GM18870 (cell line): ENCODE measurements around the gene CERS6.
"Not testable (repeated sequence)": the region's sequence is repeated elsewhere in the genome, so short reads cannot be mapped to it uniquely, and the experiment has no call there.

Experiments used
- ATAC-seq: cut with Tn5 transposase; IDR thresholded peaks from one replicate; pipeline ENCODE4 v1.9.1; 2021; ENCODE audit warnings: moderate library complexity; ENCODE audit not compliant: unreplicated experiment

Gene CERS6

DNA sequence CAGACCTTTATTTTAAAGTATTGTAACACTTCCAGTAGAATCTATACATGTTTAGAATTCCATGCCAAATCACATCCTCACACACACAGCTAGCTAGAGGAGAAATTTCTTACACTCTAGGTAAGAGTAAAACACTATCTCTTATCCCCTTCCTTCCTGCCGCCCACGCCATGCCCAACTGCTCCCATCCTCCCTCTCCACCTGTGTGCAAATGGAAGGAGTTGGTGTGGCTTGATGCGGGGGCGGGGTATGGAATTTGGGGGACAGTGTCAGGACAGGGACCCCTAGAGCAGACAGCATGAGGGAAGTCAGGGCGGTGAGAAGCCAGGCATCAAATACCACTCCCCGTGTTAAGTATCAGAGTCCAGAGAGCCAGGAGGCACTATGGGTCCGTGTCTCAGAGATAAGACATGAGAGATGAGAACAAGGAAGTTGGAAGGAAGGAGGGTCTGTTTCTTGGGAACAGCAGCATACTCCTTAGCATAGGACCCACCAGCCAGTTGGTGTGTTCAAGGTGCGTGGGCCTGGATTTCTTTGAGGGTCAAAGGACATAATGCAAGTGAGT, 297.8 kb downstream of the CERS6 start:
- ATAC-seq, result no peak

DNA sequence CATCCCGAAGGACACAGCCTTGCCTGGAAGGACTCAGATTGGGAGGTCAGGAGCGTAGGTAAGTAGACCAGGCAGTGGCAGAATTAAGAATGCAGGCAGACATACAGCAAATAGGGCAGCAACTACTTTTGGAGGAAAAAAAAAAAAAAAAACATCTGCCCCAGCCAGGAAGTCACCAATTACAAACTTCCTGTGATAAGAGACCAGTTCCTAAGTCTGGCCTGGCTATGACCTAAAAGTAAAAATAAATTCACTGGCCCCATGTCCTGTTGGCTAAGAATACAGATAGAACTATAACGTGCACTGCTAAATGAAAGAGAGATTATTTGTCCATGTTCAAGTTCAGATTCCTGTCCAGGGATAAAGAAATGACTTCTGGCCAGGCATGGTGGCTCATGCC, 301.2 kb downstream of the CERS6 start:
- no peak for ATAC-seq

DNA sequence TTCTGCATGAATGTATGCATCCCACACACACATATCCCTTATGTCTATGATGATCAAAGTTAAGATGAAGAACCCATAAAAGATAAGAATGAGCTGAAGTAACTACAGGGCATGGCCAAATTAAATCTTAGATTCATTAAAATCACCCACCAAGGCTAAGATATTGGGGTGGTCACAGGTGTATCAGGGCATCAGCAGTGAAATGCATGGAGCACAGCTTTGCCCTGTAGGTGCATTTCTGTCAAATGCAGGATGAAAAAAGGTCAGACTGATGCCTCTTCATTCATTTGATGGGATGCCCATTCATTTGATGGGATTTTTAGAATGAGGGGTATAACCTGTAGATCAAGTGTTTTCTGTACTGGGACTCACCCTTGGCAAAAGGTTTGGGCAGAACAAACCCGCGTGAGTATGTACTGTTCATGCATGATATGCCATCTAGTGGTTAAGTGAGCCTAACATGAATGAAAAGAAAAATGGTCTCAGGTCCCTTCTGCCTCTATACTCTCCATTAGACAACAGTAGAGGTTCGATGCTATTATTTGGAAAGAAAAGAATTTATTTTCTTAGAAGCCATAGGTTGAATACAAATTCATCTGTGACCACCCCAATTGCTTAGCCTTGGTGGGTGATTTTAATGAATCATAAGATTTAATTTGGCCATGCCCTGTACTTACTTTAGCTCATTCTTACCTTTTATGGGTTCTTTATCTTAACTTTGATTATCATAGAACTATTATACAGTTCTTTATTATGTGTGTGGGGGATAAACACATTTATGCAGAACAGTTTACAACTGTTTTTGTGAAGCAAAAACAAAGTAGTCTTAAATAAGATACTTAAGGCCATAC, 303.1 kb downstream of the CERS6 start:
- ATAC-seq, result no peak

DNA sequence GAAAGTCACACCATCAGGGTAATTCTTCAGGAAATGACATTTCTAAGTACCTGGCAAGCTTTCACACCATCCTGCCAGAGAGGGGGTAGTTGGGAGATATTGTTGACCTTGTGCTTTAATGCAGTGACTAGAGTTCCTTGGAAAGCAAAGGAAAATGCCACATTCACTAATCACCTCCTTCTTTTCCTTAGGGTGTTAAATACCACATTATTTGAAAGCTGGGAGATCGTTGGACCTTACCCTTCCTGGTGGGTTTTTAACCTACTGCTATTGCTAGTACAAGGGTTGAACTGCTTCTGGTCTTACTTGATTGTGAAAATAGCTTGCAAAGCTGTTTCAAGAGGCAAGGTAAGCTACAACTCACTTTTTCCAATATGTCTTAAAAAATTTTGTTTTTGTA, 309.3 kb downstream of the CERS6 start:
- no peak for ATAC-seq

DNA sequence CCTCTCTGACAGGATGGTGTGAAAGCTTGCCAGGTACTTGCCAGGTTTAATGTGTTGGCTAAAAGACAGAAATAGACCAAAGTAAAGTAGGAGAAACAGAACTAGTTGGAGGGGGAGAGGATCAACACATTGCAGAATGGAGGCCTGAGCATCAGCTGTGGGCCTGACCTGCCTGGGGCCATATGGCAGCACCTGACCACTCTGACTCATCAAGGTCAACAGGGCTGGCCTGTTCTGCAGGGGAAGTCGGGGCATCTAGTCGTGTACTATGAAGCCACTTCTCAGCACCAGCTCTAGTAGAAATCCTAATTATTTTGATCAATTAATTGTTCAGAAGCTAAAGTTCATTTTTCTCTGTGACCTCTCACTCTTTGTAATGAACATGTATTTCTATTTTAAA, 310.5 kb downstream of the CERS6 start:
- no peak for ATAC-seq

DNA sequence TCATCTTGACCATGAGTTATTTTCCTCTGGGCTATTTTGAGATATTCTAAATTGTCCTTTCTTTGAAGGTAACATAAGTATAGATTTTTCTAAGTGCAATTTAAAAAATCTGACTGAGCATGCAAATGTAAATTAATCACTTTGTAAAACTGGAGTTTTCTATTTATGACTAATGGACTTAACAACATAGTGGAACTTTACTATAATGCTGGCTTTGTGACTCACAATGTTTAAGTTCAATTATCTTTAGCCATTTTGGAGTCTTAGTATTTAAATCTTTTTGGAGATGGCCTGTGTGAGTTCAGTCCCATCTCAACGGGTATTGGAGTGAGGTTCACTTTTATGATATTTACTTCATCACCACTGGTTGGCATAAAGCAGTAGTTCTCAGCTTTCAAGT, 311.2 kb downstream of the CERS6 start:
- ATAC-seq, result no peak

DNA sequence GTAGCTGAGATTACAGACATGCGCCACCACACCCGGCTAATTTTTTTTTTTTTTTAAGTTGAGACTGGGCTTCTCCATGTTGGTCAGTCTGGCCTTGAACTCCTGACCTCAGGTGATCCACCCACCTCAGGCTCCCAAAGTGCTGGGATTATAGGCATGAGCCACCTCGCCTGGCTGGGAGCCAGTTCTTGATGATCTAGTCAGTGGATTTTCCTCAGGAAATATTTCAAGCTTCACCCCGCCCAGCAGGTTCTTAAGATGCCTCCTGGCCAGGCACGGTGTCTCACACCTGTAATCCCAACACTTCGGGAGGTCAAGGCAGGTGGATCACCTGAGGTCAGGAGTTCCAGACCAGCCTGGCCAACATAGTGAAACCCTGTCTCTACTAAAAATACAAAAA, 312.3 kb downstream of the CERS6 start:
- ATAC-seq, result not testable (repeated sequence)

DNA sequence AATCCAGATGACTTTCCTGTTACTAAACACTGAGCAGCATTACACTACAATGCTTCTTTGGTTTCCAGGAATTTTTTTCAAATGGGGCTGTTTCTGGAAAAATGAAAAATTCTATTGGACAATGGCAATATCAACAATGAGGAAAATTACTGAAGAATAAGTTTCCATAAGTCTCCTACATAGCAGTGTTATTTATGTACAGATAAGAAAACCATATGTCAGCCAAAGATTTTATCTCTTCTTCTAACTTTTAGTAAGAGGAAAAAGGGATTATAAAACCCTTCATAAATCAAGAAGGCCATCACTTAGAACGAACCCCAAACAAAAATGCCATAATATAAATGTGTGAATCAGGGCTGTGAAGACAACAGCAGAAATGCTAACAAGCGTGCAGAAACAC, 314.7 kb downstream of the CERS6 start:
- no peak for ATAC-seq

DNA sequence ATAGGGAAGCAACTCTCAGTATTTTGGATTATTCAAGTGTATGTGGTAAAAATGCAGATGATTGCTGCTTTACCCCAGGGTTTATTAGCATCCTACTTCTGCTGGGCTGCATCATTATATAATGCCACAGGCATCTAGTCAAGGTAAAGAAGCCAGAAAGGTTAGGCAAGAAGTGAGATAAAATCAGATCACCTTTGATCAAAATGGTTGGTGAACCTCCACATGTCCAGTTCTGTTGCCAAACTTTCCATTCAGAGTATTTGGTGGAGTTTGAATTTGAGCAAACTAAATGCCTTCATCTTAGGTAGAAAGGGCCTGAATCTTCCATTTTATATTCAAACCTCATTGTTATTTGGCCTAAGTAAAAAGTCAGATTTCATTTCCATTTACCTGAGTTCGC, 316.6 kb downstream of the CERS6 start:
- no peak for ATAC-seq

DNA sequence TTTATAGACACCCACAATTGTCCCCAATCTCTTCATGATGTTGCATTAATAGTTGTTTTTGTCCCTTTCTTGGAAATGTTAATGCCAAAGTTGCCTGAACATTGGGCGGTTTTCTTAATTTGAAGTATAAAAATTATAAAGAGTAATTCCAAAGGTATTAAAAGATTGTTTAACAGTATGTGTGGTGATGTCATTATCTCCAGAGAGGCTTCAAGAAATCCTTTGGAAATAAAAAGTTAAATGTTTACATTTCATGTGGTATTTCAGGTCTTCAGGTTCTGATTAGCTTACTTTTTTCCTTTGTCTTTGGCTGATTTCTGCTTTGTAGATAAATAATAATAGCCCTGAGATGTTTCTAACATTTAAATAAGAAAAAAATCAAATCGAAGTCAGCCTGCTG, 317.1 kb downstream of the CERS6 start:
- no peak for ATAC-seq

DNA sequence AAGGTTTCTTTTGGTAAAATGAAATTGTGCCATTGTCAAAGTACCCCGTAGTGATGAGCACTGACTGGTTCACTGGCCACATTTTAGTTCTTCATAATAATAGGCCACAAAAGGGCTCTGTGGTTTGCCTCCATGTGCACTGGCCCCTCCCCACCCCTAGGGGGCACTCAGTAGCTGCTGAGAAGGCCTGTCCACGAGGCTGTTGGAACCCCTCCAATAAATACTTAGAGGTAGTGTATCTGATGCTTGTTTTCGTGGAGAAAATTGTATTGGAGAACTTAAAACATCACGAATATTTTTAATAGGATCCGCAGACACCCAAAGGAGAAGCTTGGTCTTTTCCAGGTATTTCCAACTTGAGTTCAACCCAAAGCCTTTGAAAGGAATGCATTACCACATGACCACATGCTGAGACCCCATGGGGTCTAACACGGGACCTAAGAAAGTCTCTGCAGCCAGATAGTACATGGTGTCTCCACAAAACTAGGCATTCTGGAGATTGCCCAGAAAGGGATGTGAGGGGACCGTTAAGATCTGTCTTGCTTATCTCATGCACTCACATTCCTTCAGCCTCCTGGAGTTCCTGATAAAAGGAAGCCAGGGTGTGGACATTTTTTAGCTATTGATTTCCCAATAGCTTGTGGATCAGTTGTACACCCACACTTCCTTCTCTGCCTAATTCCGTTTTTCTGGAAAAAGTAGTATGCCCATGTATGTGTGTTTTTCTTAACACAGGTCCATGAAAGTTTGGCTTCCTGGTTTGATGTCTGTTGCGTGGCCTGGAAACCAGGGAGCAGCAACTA, 317.8 kb downstream of the CERS6 start:
- ATAC-seq, result no peak

DNA sequence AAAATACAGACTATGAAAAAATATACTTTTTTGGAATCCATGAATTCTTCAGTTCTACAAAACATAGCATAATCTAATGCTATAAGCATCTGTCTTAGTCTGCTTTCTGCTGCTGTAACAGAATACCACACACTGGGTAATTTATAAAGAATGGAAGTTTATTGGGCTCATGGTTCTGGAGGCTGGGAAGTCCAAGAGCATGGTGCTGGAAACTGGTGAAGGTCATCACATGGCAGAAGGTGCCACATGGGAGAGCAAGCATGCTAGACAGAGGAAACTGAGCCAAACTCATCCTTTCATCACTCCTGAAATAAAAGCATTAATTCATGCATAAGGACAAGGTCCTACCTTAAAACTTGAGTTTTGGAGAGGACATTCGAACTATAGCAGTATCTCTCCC, 319.8 kb downstream of the CERS6 start:
- no peak for ATAC-seq

DNA sequence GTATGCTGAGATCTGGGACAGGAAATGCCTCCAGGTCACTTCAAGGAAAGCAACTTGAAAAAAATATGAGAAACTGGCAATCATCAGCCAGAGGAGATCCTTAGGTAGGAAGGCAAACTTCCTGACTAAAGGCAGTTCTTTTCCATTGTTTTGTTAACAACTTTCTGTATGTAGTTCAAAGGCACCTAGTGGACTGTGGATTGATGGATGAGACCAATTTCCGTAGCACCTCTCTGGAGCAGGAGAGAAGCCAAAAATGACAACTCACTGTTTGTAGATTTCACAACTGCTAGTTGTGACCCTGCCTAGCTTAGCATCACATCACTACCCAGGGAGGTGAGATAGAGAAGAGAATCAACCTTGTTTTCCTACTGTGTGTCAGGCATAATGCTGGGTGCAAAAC, 324.6 kb downstream of the CERS6 start:
- ATAC-seq, result no peak

DNA sequence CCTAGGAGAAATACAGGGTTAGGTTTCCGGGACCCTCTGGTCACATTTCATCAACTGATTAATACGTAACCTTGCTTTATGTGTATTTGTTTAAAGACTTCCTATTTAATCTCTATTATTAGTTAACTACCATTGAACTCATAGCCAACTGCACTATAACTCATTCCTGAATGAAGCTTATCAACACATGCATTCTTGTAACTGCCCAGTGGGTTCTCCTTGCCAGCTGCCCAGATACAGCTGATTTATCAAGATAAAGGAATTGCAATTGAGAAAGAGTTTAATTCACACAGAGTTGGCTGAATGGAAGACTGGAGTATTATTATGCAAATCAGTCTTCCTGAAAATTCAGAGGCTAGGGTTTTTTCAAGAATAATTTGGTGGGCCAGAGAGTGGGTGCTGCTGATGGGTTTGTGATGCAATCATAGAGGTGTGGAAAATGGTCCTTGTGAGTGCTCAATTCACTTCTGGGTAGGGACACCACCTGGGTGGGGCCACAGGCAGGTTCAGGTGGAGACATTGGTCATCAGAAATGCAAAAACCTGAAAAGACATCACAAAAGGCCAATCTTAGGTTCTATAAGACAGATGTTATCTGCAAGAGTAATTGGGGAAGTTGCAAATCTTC, 325.2 kb downstream of the CERS6 start:
- ATAC-seq, result no peak

DNA sequence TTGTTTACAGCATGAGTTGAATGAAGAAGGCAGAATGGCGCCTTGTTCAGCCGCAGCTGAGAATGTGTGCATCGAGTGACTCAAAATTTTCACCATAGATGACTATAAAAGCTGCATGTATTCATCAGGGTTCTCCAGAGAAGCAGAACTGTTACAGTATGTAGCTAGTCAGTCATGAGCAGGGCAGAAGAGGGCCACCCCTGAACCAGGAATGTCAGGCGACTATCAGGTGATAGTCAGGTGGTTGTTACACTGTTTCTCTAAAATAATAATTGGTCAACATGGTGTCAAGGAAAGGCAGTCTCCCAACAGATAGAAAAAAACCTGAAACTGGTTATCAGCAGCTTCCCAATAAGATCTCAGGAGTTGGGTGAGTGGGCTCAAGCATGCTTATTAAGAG, 326.2 kb downstream of the CERS6 start:
- ATAC-seq, result no peak

DNA sequence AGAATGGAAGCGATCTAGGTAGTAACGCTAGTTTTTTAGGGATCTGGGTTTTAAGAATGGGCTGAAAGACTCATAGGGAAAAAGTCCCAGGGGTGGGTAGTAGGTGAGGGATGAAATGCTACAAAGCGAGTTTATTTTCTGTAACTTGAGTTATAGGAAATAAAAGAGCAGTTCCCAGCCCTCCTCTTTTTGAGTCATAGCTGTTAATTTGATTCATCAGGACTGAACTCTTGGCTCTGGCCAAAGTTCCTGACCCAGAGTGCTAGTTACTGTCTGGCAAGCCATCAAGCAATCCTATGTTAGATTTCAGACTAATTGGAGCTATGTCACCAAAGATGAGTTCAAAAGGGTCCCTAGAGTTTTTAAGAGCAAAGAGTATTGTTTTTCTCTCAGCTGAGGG, 328.9 kb downstream of the CERS6 start:
- ATAC-seq, result no peak

DNA sequence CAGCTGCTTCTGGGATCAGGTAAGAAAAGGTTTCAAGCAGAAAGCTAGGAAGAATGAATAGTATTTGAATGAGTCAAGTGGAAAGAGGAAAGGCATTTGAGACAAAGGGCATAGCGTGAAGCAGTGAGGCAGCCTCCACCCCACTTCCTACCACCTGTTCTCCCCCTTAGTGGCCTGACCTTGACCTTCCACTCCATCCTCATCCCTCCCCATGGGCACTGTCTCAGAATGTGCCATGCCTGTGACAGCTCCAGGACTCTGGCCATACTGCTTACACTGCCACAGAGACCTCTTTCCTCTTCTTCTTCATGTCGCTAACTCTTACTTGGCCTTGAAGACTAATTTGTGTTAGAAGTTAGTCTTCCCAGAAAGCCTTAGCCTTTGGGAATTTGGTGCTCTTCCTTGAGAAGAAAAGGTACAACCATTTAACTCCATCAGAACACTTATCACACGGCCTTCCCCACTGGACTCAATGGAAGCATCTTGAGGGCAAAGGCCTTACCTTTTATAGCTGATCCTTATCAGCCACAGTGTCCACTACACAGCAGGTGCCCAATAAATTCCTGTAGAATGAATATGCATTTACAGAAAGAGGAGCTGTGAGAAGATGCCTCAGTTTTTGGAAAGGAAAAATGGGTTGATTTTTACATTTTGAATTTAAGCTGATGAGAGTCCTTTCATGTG, 331.2 kb downstream of the CERS6 start:
- no peak for ATAC-seq

DNA sequence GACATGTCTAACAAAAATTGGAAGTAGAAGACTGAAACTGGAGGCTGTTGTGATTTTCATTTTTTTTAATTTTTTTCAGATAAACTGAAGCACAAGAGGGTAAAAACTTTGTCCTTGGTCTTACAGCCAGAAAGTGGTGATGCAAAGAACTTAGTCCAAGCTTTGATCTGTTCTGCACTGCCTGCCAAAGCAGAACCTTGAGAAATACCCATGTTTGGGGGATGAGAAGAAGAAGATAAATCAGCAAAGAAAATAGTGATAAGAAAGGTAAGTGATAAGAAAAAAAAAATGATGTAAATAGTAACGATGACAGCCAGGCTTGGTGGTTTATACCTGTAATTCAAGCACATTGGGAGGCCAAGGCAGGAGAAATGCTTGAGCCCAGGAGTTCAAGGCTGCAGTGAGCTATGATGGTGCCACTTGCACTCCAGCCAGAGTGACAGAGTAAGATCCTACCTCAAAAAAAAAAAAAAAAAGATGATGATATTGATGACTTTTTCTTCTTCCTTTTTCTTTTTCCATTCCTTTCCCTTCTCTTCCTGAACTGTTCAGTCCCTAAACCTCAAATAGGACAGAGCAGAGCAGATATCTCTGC, 331.8 kb downstream of the CERS6 start:
- no peak for ATAC-seq

DNA sequence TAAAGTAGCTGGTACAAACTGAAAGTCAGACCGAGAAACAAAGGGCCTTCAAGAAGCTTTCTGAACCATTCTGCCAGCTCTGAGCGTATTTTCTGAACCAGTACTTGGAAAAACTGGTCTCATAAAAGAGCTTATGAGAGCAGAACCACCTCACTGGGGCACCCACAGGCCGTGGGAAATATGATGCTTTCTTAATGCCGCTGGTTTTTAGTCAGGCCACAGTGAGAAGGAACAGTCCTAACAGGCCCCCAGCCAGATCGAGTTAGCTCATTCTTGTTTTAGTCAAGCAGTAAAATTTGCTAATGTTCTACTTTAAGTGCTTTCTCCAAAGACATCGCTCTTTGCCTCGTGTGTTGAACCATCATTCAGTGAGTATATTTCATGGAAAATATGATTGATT, 333.7 kb downstream of the CERS6 start:
- ATAC-seq, result no peak

DNA sequence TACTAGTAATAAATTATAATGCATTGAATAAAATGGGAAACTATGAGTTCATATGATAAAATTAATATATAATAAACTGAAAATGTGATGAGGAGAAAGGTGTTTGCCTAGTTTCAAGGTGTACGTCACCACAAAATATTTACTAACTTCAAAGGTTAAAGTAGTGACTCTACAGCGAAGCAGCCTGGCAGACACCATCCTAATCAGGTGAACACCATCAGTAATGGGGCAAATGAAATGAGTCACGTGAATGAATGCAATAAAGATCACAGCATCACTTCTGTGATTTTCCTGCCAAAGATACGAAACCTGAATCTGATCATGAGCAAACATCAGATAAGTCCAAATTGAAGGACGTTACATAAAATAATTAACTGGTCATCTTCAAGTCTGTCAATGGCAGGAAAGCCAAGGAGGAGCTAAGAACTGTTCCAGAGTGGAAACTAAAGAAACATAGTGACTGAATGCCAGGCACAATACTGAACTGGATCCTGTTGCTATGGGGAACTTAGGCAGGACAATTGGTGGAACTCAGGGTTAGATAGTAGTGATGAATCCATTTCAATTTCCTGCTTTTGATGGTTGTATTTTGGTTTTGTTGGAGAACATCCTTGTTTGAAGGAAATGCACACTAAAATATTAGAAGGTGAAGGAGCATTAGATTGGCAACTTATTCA, 334.3 kb downstream of the CERS6 start:
- no peak for ATAC-seq
